Suppressor macrophage treated with lipopolysaccharide for 1 hour (primary cell): ENCODE results near the gene FRMD4B.
"Not testable (repeated sequence)": the region's sequence is repeated elsewhere in the genome, so short reads cannot be mapped to it uniquely, and the experiment has no call there.

Experiments used
- DNase-seq, 3 donors: peaks; one replicate each; pipeline ENCODE4 v3.0.0-alpha.2; 2020 to 2022

Gene FRMD4B

DNA sequence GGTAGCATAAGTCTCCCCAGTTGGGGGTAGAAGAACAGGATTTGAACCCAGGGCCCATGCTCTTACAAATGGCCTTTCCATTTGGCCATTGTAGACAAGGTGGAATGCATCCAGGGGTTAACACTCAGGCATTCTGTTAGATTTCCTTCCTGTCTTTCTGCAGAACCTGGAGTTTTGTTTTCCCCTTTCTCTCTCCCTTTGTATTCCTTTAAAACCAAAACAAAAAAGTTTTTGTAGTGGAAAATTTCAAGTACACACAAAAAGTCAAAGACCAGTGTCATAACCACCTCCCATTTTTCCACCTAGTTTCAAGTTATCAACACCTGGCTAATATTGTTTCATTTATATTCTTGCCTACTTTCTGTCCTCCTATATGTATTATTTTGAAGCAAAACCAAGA, 26.0 kb downstream of the FRMD4B start:
- no peak for DNase-seq

DNA sequence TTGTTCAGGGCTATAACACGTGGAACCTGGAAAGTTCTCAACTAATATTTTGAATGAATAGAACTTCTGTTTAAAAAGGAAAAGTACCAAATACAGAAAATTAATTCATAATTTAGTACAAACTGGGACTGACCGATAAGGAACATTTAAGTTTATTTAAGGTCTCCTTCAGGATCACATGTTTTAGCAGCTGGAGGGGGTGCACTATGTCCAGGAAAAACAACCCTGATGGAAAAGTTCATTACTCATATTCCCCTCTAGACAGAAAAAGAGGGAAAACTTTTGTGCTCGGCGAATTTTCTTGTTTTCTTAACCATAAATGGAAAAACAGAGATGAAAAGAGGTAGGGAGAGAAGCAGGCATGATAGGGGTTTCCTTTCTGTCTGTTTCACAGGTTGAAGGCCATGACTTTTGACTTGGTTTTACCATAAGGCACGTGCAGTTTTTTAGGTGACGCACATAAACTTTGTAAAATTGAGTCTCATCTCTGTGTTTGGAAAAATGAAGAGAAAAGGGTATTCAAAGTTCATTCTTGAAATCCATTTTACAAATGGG, 26.5 kb downstream of the FRMD4B start:
- no peak for DNase-seq

DNA sequence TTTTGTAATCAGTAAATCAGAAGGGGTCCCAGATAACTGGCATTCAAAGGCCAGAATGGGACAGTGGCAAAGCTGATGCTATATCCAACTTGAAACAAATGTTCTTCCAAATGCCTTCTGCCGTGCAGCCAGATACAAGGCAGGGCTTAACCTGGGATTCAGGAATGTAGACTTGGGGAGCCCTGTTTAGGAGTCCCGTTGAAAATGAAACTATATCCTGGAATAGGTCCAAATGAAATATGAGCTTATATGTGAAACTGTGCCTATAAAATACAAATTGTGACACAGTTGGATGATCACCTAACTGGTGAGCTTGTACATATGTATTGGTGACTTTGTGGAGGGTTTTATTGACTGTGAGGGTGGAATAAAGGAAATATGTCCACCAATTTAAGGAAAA, 28.7 kb downstream of the FRMD4B start:
- peak in 1 of 3 donors; percentile 16 for DNase-seq

DNA sequence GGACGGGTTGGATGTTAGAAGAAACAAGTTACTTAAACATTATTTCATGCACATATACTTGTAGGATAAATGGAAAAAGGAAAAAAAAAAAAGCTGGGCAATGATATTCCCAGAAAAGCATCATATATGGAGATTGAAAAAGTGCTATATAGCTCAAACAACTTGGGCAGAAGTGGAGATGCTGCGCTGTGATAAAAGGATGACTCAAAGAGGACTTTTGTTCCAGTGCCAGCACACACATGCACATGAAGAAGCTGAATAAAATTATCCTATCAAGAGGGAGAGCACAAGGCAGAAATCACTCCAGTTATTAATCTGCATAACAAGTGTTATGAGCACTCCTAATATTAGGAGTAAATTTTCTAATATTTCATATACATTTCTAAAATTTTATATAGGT, 30.9 kb downstream of the FRMD4B start:
- no peak for DNase-seq

DNA sequence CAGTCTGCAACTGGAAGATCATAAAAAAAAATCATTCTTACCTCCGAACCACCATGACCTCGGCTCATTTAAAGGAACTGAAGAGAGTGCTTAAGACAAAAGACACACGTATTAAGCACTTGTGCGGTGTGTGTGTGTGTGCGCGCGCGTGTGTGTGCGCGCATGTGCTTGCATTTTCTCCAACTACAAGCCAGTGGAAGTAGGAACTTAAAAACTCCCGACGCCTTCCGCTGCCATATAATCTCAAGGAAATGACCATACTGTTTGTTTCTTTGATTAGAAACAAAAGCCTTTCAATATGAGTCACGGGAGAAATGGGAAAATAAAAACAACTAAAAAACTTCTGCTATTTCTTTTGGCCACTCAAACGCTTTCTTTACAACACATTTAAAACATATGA, 32.4 kb downstream of the FRMD4B start:
- DNase-seq, result peak; percentile 85 to 96 (median 94)

DNA sequence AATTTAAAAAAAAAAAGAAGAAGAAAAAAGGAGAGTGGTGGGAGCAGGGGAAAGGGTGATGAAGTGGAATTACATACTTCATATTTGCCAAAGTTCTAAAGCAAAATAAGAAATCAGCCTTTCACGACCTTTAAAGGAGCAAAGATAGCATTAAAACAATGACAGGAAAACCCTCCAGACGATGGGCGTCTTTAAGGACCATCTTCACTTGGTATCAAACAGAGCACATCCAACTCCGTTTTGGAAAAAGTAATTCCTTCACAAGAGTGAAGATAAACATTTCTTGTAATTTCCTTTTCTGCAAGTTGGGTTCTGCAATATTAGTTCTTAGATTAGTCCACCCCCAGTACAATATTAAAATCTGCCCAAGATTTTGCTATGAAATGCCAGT, 32.8 kb downstream of the FRMD4B start:
- DNase-seq, result peak in 1 of 3 donors; percentile 18

DNA sequence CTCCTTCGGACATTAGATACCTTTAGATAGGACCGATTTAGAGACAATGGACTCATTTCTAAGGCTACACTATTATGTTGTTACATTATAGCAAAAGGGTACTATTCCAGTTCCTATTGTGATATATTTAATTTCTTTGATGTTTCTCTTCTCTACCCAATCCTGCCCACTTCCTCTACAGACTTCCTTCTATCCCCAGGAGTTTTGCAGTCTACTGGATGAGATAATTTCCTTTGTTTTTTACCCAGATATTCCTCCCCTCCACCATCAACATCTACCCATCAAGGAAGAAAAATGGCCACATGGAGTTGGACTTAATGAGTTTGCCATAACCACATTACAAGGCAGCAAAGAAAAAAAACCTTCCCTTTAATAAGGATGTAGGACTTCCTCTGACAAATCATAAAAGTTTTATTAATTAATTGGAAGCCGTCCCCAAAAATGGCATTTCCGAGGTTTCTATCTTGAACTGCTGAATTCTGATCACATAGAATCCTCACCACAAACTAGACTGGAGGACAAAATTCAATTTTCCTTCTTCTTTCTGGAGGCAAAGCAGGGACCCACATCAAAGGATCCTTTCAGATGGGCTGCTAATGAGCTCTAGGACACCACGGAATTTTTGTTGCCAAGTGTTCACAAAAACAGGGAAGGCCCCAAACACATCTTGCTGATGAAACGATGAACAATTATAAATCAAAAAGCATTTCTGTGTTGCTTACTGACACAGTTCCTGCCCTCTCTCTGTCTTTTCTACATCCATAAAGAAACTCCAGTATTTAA, 33.4 kb downstream of the FRMD4B start:
- DNase-seq, result peak in 2 of 3 donors; percentile 28 to 50

DNA sequence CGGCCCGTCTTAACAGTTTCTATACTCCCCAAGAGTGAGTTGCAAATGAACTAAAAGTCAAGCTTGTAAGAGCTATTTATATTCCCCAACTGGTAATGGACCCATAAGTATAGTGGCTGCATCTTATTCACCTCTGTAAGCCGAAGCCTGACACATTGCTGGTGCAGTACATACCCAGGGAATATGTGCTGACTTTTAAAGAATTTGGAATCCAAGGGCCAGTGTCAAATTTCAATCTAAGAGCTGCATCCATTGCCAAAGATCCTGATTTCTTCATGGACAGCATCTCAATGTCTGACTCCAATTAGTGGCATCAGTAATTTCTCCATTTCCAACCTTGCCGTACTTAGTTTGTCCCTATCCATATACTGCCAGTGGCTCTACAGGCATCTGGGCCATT, 42.0 kb downstream of the FRMD4B start:
- DNase-seq, result no peak

DNA sequence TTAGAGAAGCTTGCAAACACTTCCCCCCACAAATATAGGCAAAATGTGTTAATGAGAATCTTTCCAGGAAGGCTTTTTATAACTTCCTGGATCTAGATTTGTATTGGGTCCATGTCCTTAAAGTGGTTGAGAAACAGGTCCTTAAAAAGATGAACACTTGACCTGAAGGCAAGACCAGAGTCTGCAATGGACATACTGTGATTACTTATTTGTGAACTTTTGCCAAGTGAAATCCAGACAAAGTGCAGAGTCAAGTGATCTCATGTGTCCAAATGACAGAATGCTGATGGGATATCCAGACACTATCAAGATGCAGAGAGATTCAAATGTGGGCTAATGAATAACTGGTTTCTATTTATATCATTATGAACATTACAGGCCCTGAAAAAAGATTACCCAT, 43.8 kb downstream of the FRMD4B start:
- peak in 1 of 3 donors; percentile 22 for DNase-seq

DNA sequence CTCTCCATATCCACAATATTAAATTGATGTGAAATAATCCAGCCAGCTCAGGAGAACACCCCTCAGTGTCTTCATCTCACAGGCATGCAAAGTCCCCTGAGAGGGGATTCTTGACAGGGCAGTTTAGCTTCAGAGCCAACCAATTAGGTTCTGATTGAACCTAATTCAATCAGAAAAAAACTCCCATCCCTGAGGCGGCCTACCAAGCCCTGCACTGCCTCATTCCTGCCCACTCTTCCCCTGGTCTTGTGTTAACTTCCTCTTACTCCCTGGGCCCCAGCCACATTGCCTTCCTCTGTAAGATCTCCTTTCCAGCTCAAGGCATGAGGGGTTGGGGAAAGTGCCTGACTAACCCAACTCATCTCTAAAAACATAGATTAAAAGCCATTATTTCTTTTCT, 46.1 kb downstream of the FRMD4B start:
- peak; percentile 87 to 90 (median 89) for DNase-seq

DNA sequence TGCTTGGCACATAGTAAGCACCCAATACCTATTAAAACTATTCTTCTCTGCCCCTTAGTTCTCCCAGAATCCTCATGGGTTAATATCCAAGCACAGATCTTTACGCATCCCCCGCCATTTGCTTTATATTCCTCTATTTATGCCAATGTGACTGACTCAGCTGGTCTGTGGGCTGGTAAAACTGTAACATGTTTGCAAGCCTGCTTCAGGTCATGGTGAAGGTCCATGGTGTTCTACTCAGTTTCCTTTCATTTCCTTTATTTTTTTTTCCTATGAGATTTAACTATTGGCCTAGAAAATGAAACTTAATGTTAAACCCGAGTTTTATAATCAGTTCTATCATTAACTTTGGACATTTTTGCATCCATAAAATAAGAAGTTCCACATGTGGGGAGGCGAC, 47.0 kb downstream of the FRMD4B start:
- DNase-seq, result peak in 2 of 3 donors; percentile 41 to 55

DNA sequence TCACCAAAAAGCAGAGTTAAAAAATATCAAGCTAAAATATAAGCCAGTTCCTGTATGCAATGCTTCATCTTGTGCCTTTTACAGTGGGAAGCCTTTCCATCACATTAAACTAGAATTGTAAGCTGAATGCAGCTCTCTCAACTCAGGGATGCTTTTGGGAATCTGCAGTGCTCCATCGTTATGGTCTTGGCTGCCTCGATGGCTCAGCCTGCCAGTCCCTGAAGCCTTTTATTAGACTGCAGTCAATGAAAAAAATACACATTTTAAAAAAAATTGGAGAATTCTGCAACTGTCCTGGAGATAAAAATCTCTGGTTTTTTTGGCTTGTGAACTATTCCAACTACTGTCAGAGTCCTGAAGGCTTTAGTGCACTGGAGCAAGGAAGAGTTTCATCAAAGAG, 53.0 kb downstream of the FRMD4B start:
- no peak for DNase-seq

DNA sequence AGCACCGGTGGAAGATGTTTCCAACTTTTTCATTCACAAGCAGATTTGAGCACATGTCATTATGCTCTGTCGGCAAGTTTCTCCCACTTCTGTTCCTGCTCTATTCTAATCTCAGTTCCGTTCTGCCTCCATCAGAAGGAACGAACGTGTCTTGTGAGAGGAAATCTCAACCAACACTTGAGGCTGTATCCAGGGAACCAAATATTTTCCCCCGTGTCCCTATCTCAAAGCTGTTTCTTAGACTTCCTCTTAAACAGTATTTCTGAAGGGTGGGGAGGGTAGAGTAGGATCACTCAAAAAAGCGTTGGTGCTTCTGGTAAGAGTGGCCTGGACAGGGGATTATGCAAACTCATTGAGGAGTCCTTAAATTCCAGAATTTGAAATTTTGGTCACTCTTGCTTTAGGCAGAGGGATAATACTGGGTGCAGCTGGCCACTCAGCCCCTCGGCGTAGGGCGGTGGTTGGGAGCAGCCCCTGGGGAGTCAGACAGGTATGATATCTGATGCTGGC, 54.9 kb downstream of the FRMD4B start:
- peak; percentile 74 to 93 (median 77) for DNase-seq

DNA sequence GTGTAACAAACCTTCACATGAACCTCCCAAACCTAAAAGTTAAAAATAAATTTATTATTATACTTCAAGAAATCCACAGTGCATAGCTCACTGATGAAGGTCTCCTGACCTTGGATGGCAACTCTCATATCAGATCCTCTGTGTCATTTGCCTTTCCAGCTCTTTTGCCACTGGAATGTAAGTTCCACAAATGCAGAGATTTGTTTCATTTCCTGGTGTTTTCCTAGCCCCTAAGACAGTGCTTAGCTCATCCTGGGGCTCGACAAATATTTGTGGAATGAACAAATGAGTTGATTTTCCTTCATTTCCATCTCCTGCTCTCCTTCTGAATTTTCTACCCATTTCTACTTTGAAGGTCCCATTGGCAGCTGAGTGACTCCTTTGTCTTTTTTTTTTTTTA, 56.0 kb downstream of the FRMD4B start:
- DNase-seq, result peak; percentile 34 to 70 (median 40)

DNA sequence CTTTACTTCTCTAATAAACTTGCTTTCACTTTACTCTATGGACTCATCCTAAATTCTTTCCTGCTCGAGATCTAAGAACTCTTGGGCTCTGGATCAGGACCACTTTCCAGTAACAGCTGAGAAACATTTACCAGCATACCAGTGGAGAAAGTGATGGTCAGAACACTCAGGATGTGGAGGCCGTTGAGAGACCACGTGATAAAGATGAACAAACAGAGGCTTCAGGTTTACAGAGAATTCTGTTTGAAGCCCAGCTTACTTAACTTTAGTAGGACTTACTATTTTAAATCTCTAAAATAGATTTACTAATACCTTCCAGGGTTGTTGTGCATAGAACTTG, 57.0 kb downstream of the FRMD4B start:
- no peak for DNase-seq

DNA sequence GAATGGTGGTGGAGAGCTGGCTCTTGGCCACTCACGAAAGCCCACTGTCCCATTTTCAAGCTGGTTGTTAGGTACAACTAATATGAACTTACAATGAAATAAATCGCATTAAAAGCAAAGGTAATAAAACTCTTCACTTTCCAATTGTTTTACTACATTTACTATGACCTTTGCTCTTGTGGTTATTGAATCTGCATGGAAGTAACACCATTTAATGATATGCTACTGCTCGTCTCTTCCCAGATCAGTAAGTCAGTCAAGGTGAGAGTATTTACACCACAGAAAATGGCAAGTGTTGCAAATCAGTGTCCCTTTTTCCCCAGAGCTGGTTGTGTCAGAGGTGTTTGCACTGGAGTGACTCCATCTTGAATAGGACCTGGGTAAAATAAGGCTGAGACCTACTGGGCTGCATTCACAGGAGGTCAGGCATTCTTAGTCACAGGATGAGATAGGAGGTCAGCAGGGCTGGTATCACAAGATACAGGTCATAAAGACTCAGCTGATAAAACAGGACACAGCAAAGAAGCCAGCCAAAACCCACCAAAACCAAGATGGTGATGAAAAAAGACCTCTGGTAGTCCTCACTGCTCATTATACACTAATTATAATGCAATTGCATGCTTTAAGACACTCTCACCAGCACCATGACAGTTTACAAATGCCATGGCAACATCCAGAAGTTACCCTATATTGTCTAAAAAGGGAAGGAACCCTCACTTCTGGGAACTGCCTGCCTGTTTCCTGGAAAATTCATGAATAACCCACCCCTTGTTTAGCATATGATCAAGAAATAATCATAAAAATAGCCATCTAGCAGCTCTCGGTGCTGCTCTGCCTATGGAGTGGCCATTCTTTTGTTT, 57.6 kb downstream of the FRMD4B start:
- peak; percentile 52 to 92 (median 63) for DNase-seq

DNA sequence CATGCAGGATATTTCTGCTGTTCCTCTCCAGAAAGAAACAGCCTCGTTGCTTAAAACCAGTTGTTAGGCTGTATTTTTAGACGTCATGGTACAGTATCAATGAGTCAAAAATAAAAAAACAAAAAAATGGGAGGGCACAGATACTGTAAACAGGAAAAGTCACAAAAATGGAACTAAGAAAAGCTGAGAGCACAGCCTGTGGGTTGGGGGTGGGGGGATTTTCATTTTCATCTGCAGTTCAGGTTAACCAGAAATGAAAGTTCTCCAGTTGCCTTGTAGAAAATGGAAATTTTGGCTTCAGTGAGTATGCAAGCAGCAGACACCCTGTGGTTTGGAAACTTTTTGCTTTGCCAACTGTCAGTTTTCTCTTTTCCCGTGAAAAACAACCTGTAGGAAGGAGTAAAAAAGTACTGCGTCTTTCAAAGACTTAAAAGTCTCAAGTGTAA, 59.0 kb downstream of the FRMD4B start:
- DNase-seq, result peak; percentile 89 to 96 (median 92)

DNA sequence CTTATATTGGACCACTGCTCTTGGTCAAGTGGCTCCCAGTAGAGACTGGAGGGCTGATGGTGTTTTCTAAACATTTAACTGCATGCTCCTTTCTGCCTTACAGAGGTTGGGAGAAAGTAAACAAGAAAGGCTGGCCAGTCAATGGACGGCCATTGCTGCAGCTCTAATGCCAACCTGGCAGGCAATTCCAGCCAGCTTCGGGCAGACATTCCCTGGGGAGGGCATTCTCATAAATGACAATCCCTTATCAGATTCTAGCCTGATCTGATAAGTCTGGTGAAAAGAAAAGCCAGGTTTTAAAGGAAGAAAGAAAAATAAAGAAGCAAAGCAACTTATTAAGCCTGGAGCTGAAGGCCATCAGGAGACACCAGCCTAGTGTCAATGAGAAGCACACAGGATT, 60.7 kb downstream of the FRMD4B start:
- DNase-seq, result no peak

DNA sequence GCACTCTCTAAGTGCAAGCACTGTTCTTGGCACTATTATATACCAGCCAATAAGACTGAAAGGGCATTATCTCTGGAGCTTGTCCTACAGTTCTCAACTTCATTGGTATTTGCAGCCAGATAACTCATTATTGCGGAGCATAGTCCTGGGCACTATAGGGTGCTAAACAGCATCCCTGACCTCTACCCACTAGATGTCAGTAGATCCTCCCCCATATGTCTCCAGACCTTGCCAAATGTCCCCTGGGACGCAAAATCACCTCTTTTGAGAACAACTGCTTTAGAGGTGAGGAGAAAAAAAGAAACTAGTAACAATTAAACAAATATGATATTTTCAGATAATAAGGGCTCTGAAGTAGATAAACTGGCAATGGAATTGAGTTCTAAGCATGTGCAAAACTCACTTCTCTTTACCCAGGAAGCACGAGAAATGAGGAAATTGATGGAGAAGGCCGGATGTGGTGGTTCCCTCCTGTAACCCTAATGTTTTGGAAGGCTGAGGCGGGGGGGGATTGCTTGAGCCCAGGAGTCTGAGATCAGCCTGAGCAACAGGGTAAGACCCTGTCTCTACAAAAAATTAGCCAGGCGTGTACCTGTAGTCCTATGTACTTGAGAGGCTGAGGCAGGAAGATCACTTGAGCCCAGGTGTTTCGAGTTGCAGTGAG, 61.4 kb downstream of the FRMD4B start:
- peak; percentile 58 to 67 (median 61) for DNase-seq

DNA sequence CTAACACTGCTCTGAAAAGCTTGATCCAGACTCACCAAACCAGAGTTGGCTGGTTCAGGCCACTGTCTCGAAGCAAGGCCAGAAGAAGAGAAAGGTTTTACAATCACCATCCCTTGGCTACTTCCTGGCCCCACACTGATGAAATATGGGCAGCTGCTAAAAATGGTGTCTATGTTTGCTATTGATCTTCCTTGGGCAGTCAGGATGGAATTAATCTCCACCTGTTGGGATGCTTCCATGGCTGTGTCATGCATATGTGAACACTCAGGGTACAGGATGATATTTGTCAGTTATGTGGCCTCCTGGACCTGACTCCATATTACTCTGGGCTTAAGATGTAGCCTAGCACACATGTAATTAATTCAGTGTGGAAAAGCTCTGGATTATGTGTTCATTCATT, 61.9 kb downstream of the FRMD4B start:
- no peak for DNase-seq

DNA sequence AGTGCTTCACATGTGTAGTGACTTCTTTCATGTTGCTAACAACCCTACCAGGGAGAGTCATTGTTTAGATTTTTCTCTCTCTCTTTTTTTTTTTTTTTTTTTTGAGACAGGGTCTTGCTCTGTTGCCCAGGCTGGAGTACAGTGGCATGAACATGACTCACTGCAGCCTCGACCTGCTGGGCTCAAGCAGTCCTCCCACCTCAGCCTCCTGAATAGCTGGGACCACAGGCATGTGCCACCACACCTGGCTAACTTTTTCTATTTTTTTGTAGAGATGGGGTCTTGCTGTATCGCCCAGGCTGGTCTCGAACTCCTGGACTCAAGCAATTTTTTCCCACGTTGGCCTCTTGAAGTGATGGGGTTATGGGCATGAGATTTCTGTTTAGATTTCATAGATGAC, 63.4 kb downstream of the FRMD4B start:
- not testable (repeated sequence) for DNase-seq

DNA sequence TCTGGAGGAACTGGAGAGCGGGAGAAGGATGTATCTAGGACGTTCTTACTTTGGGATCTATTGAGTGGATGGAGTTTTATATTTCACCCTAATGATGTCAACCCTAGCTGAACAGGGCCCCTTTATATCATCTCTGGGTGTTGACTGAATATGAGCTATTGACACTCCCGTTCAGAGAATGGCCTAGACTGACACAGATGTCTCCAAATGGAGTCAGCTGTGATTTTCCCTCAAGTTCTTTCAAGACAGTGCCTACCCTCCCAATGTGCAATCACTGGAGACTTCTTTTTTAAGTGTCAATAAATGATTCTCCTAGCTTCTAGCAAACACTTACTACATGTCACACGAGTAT, 63.8 kb downstream of the FRMD4B start:
- no peak for DNase-seq
